Measurements from ENCODE around the gene TANC1. TPM values are rescaled to one million over a fixed set of nuclear protein-coding genes. Genes with fewer than 3 reads are reported as not detected.
A peak's percentile ranks its signal among the peaks of the same experiment; 100 is the strongest.

Gene TANC1
- 10 to 100 TPM; 70.1 to 86.1 TPM for total RNA-seq

- Histone ChIP-seq H3K9me3 (no peaks in the 10 kb centered on the region), H3K4me1 (ENCODE audit: control insufficient read depth in 1 of 2, low read depth in 2 of 2) (peaks cover 6 to 41% of the 10 kb centered on the region in 2 donors), H3K27me3 (replicated peaks; ENCODE audit: insufficient read depth) (no peaks in the 10 kb centered on the region), H3K36me3 (no peaks in the 10 kb centered on the region), H3K27ac (peak within 1 kb of the TSS; percentile 86 to 90), H3K4me3 (peak within 1 kb of the TSS; percentile 87)
- peak; percentile 71 for DNase-seq (ENCODE audit: low spot score)
- TF ChIP-seq, protein P1, sequence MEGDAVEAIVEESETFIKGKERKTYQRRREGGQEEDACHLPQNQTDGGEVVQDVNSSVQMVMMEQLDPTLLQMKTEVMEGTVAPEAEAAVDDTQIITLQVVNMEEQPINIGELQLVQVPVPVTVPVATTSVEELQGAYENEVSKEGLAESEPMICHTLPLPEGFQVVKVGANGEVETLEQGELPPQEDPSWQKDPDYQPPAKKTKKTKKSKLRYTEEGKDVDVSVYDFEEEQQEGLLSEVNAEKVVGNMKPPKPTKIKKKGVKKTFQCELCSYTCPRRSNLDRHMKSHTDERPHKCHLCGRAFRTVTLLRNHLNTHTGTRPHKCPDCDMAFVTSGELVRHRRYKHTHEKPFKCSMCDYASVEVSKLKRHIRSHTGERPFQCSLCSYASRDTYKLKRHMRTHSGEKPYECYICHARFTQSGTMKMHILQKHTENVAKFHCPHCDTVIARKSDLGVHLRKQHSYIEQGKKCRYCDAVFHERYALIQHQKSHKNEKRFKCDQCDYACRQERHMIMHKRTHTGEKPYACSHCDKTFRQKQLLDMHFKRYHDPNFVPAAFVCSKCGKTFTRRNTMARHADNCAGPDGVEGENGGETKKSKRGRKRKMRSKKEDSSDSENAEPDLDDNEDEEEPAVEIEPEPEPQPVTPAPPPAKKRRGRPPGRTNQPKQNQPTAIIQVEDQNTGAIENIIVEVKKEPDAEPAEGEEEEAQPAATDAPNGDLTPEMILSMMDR (IDR thresholded peaks at IDR 0.05): no peak
- peak; percentile 90 for ATAC-seq (ENCODE audit: insufficient number of reproducible peaks, low FRiP score, low read depth)
Measured at GRCh38 chr2:158968396-158969161, at the start of gene TANC1. Gene TANC1 (plus strand): TSS chr2:158968640. CDS start chr2:159065911, 97,271 bp downstream.

DNA sequence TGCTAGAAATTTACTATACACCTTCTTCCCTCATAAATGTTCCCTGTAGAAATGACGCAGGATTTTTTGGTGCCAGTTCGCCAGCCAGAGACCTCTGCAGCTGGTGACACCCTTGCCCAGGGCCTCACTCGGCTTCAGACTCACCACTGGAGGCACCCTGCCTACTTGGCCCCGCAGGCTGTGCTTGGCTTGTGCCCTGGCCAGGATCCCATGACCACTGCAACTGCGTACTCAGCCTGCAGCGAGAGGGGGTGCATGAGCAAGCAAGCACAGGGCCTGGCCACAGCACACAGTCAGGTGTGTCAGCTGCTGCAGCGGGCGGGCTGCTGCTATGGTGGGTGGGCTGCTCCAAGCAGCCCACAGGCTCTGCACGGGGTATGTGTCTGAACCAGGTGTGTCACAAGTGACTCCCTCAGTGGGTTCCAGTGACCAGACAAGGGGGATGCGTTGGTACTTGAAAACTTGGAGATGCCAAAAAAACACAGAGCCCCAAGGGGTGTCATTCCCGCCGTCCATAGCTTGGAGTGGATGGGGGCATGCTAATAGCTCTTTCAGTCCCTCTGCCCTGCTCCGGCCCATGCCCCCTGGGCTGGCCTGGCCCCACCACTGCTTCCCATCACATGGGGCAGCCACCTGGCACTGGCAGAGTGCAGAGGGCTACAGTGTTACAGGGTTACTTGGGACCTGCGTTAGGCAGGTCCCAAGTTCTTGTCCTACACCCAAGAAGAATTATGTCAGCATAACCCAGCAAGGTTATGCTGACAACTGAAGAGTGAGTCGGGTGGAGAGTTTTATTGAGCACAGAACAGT lies 46.6 kb upstream of the TANC1 start:
- Histone ChIP-seq H3K36me3 (no peaks in the 10 kb centered on the region), H3K4me3 (no peak overlapping the region), H3K27ac (no peak overlapping the region), H3K27me3 (replicated peaks; ENCODE audit: insufficient read depth) (no peaks in the 10 kb centered on the region), H3K4me1 (ENCODE audit: control insufficient read depth in 1 of 2, low read depth in 2 of 2) (peaks cover 0 to 10% of the 10 kb centered on the region in 2 donors), H3K9me3 (no peaks in the 10 kb centered on the region)
- DNase-seq (ENCODE audit: low spot score) (no peak), ATAC-seq (ENCODE audit: insufficient number of reproducible peaks, low FRiP score, low read depth) (no peak)
- TF ChIP-seq, protein P1 (IDR thresholded peaks at IDR 0.05): no peak

- H3K9me3 ChIP-seq: no peaks in the 10 kb centered on the region
- DNase-seq (ENCODE audit: low spot score) (no peak), ATAC-seq (ENCODE audit: insufficient number of reproducible peaks, low FRiP score, low read depth) (no peak)
- H3K4me3 ChIP-seq: no peak overlapping the region
- H3K36me3 ChIP-seq: no peaks in the 10 kb centered on the region
- no peaks in the 10 kb centered on the region for H3K27me3 ChIP-seq (replicated peaks; ENCODE audit: insufficient read depth)
- peaks cover 0 to 10% of the 10 kb centered on the region in 2 donors for H3K4me1 ChIP-seq (ENCODE audit: control insufficient read depth in 1 of 2, low read depth in 2 of 2)
- TF ChIP-seq, protein P1 (IDR thresholded peaks at IDR 0.05): no peak
- no peak overlapping the region for H3K27ac ChIP-seq
Measured at GRCh38 chr2:158922601-158923000, 45.8 kb upstream of the TANC1 start.

GRCh38 chr2:158923180-158923594 lies 45.3 kb upstream of the TANC1 start:
- Histone ChIP-seq H3K4me3 (no peak overlapping the region), H3K4me1 (ENCODE audit: control insufficient read depth in 1 of 2, low read depth in 2 of 2) (peaks cover 0 to 10% of the 10 kb centered on the region in 2 donors), H3K9me3 (no peaks in the 10 kb centered on the region), H3K27me3 (replicated peaks; ENCODE audit: insufficient read depth) (no peaks in the 10 kb centered on the region), H3K36me3 (no peaks in the 10 kb centered on the region), H3K27ac (no peak overlapping the region)
- DNase-seq (ENCODE audit: low spot score) (no peak), ATAC-seq (ENCODE audit: insufficient number of reproducible peaks, low FRiP score, low read depth) (no peak)
- TF ChIP-seq, protein P1 (IDR thresholded peaks at IDR 0.05): no peak

GRCh38 chr2:158923641-158924040 lies 44.8 kb upstream of the TANC1 start:
- H3K27ac ChIP-seq: no peak overlapping the region
- no peaks in the 10 kb centered on the region for H3K27me3 ChIP-seq (replicated peaks; ENCODE audit: insufficient read depth)
- peaks cover 0 to 10% of the 10 kb centered on the region in 2 donors for H3K4me1 ChIP-seq (ENCODE audit: control insufficient read depth in 1 of 2, low read depth in 2 of 2)
- TF ChIP-seq, protein P1 (IDR thresholded peaks at IDR 0.05): no peak
- ATAC-seq (ENCODE audit: insufficient number of reproducible peaks, low FRiP score, low read depth) (no peak), DNase-seq (ENCODE audit: low spot score) (no peak)
- H3K9me3 ChIP-seq: no peaks in the 10 kb centered on the region
- no peak overlapping the region for H3K4me3 ChIP-seq
- no peaks in the 10 kb centered on the region for H3K36me3 ChIP-seq

Measured in thoracic aorta (tissue), 2 donors.